ENCODE data around the gene VAV1. TPM values are rescaled to one million over a fixed set of nuclear protein-coding genes. Genes with fewer than 3 reads are reported as not detected.

VAV1 gene
- total and polyA plus RNA-seq, 2 of the 13 experiments (the other 11 are each of a cell fraction or from before 2014, with no cell fraction given): not detected

DNA sequence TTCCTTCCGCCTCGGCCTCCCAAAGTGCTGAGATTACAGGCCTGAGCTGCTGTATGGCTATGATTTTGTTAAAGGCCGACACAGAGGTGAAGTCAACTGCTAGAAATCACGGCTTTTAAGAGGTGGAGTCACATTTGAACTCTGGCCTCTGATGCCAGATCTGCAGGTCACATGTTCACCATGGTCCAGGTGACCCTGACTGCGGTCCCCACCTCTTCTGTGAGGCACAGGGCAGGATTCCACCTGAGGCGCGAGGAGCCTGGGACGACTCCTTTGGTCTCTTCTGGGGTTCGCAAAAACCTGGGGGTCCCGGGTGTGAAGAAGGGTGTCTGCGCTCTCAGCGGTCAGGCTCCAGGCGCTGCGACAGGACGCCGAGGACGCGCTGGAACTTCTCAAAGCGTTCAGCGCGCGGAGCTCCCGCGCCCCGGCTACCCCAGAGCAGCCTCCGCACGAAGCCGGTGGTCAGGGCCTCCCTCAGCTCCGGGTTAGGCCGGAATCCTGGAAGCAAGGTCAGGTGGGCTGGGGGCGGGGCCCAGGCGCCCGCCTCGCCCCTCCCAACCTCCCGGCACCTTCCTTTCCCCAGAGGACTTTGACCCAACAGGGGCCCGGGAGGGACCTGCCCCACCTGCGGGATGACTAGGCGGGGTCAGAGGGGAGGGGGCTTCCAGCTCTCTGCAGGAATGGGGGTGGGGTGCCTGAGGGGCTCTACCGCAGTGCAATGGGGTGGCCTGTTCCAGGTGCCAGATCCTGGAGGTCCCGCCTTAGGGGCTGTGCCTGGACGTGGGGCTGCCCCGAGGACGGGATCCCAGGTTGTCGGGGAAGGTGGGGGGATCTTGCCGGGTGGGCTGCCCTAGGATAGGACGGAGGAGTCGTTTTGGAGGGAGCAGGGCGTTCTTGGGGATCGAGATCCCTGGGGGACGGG lies 20.0 kb upstream of the VAV1 start (continued):
- TF ChIP-seq, protein P1, sequence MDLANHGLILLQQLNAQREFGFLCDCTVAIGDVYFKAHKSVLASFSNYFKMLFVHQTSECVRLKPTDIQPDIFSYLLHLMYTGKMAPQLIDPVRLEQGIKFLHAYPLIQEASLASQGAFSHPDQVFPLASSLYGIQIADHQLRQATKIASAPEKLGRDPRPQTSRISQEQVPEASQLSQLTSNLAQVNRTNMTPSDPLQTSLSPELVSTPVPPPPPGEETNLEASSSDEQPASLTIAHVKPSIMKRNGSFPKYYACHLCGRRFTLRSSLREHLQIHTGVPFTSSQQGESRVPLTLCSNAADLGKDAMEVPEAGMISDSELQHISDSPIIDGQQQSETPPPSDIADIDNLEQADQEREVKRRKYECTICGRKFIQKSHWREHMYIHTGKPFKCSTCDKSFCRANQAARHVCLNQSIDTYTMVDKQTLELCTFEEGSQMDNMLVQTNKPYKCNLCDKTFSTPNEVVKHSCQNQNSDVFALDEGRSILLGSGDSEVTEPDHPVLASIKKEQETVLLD (CRISPR knock-in tag; IDR thresholded peaks at IDR 0.05; ENCODE audit: low read depth): no peak
- TF ChIP-seq ZNF136 (CRISPR knock-in tag; IDR thresholded peaks at IDR 0.05; ENCODE audit: low read depth): no peak
- peak; percentile 79; the same call in 1 of the 2 replicates for TF ChIP-seq ZNF225 (CRISPR knock-in tag; IDR thresholded peaks at IDR 0.05)
- TF ChIP-seq, protein P2, sequence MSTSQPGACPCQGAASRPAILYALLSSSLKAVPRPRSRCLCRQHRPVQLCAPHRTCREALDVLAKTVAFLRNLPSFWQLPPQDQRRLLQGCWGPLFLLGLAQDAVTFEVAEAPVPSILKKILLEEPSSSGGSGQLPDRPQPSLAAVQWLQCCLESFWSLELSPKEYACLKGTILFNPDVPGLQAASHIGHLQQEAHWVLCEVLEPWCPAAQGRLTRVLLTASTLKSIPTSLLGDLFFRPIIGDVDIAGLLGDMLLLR (CRISPR knock-in tag; IDR thresholded peaks at IDR 0.05): peak; percentile 84; the same call in 1 of the 2 replicates
- TF ChIP-seq, protein P3, sequence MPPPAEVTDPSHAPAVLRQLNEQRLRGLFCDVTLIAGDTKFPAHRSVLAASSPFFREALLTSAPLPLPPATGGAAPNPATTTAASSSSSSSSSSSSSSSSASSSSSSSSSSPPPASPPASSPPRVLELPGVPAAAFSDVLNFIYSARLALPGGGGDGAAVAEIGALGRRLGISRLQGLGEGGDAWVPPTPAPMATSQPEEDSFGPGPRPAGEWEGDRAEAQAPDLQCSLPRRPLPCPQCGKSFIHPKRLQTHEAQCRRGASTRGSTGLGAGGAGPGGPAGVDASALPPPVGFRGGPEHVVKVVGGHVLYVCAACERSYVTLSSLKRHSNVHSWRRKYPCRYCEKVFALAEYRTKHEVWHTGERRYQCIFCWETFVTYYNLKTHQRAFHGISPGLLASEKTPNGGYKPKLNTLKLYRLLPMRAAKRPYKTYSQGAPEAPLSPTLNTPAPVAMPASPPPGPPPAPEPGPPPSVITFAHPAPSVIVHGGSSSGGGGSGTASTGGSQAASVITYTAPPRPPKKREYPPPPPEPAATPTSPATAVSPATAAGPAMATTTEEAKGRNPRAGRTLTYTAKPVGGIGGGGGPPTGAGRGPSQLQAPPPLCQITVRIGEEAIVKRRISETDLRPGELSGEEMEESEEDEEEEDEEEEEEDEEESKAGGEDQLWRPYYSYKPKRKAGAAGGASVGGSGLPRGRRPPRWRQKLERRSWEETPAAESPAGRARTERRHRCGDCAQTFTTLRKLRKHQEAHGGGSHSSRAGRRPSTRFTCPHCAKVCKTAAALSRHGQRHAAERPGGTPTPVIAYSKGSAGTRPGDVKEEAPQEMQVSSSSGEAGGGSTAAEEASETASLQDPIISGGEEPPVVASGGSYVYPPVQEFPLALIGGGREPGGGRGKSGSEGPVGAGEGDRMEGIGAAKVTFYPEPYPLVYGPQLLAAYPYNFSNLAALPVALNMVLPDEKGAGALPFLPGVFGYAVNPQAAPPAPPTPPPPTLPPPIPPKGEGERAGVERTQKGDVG (CRISPR knock-in tag; IDR thresholded peaks at IDR 0.05; ENCODE audit: borderline replicate concordance): no peak
- TF ChIP-seq RARA (CRISPR knock-in tag; IDR thresholded peaks at IDR 0.05): no peak; the same call in 1 of the 2 replicates
- TF ChIP-seq ZNF773 (CRISPR knock-in tag; IDR thresholded peaks at IDR 0.05; ENCODE audit: borderline replicate concordance): no peak
- TF ChIP-seq ZNF607 (CRISPR knock-in tag; IDR thresholded peaks at IDR 0.05; ENCODE audit: borderline replicate concordance): peak; percentile 85
